ENCODE measurements around the gene KANK3.
A peak's percentile ranks its signal among the peaks of the same experiment; 100 is the strongest.
"Not testable (repeated sequence)": the region's sequence is repeated elsewhere in the genome, so short reads cannot be mapped to it uniquely, and the experiment has no call there.

KANK3 gene

DNA sequence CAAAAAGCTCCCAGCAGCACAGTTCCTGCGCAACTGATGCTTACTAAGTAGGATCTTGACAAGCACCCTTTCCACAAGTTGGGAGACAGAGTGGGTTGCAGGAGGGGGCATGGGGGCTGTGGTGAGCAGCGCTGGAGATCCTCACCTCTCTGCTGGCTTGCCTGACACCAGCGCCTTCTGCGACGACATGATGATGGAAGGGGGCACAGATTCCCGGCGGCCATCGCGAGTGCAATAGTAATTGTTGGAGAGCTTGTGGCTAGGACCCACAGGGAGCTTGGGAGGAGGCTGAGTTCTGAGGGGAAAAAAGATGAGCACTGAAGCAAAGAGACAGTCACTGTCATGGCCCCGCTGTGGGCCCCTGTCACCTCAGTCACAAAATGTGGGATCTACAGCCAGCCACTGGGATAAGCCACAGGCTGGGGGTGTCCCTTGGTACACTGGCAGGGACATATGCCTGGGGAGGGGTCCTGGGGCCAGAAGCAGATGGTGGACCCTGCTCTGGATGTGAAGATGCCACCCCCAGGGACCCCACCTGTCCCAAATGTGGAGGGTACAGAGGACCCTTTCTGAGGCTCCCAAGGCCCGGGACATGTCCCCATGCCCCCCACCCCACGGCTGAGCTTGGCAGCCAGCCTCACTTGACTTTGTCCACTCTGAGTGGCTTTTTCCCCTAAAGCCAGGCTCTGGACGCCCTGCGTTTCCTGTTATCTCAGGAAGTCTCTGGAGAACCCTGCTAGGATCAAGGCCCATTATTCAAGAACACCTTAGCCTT lies 26.5 kb downstream of the KANK3 start:
- no peak for DNase-seq

DNA sequence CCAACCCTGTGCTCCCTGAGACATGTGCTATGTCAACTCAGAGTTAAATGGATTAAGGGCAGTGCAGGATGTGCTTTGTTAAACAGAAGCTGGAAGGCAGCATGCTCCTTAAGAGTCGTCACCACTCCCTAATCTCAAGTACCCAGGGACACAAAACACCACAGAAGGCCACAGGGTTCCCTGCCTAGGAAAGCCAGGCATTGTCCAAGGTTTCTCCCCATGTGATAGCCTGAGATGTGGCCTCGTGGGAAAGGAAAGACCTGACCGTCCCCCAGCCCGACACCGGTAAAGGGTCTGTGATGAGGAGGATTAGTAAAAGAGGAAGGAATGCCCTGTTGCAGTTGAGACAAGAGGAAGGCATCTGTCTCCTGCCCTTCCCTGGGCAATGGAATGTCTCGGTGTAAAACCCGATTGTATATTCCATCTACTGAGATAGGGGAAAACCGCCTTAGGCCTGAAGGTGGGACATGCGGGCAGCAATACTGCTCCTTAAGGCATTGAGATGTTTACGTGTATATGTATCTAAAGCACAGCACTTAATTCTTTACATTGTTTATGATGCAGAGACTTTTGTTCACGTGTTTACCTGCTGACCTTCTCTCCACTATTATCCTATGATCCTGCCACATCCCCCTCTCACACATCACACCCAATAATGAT lies 28.0 kb downstream of the KANK3 start:
- not testable (repeated sequence) for DNase-seq

- DNase-seq = peak in 1 of 2 experiments; percentile 44
These were observed 31.4 kb downstream of the KANK3 start for GRCh38 chr19:8311461-8312260.

DNA sequence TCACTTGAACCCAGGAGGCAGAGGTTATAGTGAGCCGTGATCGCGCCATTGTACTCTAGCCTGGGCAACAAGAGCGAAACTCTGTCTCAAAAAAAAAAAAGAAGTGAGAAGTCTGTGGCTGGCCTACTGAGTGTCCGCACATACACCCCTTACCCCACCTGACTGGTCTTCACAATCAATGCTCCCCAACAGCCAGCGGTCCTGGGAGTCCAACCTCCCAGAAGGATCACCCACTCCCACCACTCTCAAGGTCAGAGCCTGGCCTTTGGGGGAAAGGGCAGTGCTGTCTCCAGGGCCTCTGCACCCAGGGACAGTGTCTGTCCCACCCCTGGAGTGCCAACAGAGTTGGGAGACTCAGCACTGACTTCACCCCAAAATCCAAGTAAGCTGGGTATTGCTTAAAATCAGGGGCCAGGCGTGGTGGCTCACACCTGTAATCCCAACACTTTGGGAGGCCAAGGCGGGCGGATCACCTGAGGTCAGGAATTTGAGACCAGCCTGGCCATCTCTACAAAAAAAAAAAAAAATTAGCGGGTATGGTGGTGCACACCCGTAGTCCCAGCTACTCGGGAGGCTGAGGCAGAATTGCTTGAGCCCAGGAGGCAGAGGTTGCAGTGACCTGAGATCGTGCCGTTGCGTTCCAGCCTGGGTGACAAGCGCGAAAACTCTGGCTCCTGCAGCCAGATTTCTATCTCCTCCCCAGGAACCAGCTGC lies 32.6 kb downstream of the KANK3 start:
- no peak for DNase-seq

DNA sequence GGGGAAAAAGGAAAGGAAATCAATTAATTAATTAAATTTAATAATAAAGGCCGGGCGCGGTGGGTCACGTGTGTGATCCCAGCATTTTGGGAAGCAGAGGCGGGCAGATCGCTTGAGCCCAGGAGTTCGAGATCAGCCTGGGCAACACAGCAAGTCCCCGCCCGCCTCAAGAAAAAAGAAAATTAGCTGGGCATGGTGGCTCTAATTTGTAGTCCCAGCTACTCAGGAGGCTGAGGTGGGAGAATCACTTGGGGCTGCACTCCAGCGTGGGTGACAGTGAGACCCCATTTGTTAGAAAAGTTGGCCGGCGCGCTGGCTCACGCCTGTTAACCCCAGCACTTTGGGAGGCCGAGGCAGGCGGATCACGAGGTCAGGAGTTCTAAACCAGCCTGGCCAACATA lies 34.2 kb downstream of the KANK3 start:
- DNase-seq = no peak

DNA sequence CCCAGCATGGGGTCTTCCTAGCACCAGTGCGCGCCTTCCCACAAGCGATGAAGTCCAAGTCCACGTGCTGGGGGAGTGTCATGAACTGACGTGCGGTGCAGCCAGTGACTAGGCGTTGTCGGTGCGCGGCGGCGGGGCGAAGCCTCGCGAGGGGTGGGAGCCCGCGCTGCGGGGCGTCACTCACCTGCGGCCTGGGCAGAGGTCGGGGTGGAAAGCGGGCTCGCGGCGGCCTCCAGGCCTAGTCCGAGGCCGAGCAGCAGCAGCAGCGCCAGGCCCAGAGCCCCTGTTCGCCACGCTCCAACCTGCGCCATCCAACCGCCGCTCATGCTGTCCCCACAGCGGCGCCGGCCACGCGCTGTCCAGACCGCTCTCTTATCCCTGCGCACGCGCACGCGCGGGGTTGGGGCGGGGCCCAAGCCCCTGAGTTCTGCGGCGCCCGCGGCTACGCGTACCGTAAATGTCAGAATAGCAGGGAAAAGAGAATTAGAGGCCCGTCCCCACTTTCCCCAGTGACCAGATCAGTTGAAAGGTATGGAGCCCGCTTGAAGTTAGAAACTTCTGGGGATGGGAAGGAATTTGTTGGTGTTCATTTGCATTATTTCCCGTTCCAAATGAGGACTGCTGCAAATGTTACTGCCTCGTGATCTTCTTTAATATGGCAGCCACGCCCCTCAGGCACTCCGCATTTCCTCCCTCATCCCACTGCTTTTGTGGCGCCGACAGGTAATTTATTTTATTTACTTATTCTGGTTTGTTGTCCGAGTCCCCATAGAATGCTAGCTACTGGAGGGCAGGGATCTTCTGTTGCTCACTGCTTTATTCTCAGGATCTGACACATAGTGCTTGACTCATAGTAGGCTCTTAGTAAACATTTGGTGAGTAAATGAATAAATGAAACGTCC lies 34.8 kb downstream of the KANK3 start, which contains the start of gene CD320:
TSS of gene CD320 (minus strand) at position 394 of the 902 bp plus-strand sequence. CDS start at position 326, 68 bp downstream.
- peak; percentile 81 to 93 for DNase-seq

- no peak for DNase-seq
These were observed 35.6 kb downstream of the KANK3 start for GRCh38 chr19:8307400-8307964.

- no peak for DNase-seq
These were observed 36.6 kb downstream of the KANK3 start for GRCh38 chr19:8306235-8307054.

GRCh38 chr19:8305798-8306197 lies 37.3 kb downstream of the KANK3 start:
- no peak for DNase-seq

GRCh38 chr19:8304841-8305621 lies 38.0 kb downstream of the KANK3 start:
- DNase-seq = no peak

GRCh38 chr19:8302734-8303133 lies 40.3 kb downstream of the KANK3 start:
- no peak for DNase-seq

DNA sequence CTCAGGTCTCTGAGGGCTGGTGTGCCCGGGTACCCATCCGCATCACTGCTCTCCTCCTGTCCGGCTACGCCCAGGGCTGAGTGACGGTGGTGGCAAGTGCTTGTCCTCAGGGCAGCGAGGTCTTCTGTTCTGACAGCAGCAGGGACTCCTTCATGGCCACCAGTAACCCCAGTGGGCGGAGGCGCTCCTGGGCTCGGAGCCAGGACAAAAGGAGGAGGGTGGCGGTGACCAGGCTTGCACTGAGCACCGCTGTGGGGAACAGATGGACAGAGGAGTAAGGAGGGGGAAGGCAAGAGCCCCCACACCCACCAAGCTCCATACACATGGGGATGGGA lies 40.7 kb downstream of the KANK3 start:
- no peak for DNase-seq

- DNase-seq = not testable (repeated sequence)
These were observed 51.7 kb downstream of the KANK3 start for GRCh38 chr19:8291337-8291736.

DNA sequence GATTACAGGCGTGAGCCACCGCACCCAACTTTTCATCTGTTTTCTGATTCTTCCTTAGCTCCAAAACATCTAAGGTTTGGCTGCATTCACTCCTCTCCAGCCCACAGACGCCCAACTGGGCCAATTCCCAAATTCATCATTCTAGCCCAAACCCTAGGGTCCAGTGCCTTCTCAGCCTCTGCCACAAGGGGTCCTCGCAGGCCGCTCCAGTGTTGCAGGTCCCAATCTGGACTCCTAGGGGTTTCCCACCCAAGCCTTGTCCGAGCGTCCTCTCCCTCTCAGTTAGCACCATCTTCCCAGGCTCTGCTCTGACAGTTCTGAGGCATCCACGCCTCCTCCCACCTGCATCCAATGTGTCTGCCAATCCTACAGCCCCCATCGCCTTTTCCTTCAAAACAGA lies 66.6 kb downstream of the KANK3 start:
- not testable (repeated sequence) for DNase-seq
